Heart left ventricle (tissue), 13 donors: ENCODE data around the gene PABPC1L.

Experiments used
- CTCF ChIP-seq, 12 donors: fragments of 200-600 bp; sonication (generic) in 4 of 12; IDR thresholded peaks; one replicate each; pipeline versions ENCODE4 v1.5.0 to v1.8.0; 2018 to 2022; ENCODE audit warnings: antibody characterized with exemption in 12 of 12, mild to moderate bottlenecking in 5 of 12
- POLR2A ChIP-seq, 2 donors: fragments of 450-650 bp; IDR thresholded peaks; one replicate each; pipeline ENCODE4 v1.6.1; 2017; ENCODE audit warnings: antibody characterized with exemption in 2 of 2, mild to moderate bottlenecking in 2 of 2, moderate library complexity in 2 of 2
- donor health status: ischemic (EF 13 %, LVEDD 7.1; RV severe dilation, severe dysfunction).
- donor health status: DM: no; HTN: yes; CAD: no.
- donor health status: DM: no; HTN: no; CAD: no.
- donor health status: ischemic (EF 25% LVEDD 6.9; RV normal size, moderate dysfunction).
- donor health status: ischemic (EF 25% LVEDD 5.7; RV mildly dilated, moderate dysfunction).
- donor health status: ischemic (EF 35%, LVEDD 5.7; RV mildly dilated, moderate dysfunction).
- donor health status: nonischemic (EF 11% LVEDD 7.7; RV severe dilation, severe dysfunction).
- donor health status: DM: yes; HTN: yes; CAD: no.
- donor health status: PGD.
- donor health status: ischemic (EF 29% LVEDD 5.4; RV normal size, mild dysfunction).
- donor health status: nonischemic (EF 23%, LVEDD 6.1; RV moderate dilation, normal function).

DNA sequence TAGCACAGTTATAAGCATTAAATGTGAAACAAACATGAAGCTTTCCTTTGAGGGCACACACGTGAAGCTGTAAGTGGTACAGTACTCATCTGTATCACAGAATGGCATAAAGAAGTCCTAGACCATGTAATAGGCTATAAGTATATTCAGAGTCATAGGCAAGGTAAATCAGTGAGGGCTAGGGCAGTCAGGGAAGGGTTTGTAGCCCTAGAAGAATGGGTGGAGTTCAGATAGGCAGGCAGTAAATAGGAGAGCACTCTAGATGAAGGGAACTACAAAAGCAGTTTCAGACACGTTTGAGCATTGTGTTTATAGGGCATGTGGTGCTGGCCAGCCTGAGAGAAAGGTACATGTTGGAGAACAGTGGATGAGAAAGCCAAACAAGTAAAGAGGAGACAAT, 14.9 kb upstream of the PABPC1L start:
- TF ChIP-seq POLR2A (IDR thresholded peaks at IDR 0.05) (no peak), CTCF (IDR thresholded peaks at IDR 0.05) (no peak)
